Superior temporal gyrus (tissue), 1 donor: Measurements from ENCODE around the gene CADM2.
"Not testable (repeated sequence)": the region's sequence is repeated elsewhere in the genome, so short reads cannot be mapped to it uniquely, and the experiment has no call there.

ENCODE experiments used
- DNase-seq: peaks from one replicate; pipeline ENCODE4 v3.0.0-alpha.2; 2016; ENCODE audit errors: extremely low spot score

CADM2 gene

GRCh38 chr3:85935171-85935570 lies 976.4 kb downstream of the CADM2 start:
- DNase-seq = peak; percentile 44

- DNase-seq = peak; percentile 88
Measured at GRCh38 chr3:85939074-85939482, 980.3 kb downstream of the CADM2 start.

GRCh38 chr3:85950435-85950834 lies 991.6 kb downstream of the CADM2 start:
- no peak for DNase-seq

GRCh38 chr3:85960793-85961192 lies 1002.0 kb downstream of the CADM2 start:
- DNase-seq = no peak

GRCh38 chr3:85977615-85978338 lies 1019.0 kb downstream of the CADM2 start:
- DNase-seq = peak; percentile 58

- DNase-seq = no peak
Measured at GRCh38 chr3:85979034-85979433, 1020.2 kb downstream of the CADM2 start.

- DNase-seq = not testable (repeated sequence)
Measured at GRCh38 chr3:85989581-85989980, 1030.8 kb downstream of the CADM2 start.

- no peak for DNase-seq
Measured at GRCh38 chr3:86029590-86029989, 1070.8 kb downstream of the CADM2 start.

- no peak for DNase-seq
Measured at GRCh38 chr3:86037916-86038315, 1079.1 kb downstream of the CADM2 start.

- no peak for DNase-seq
Measured at GRCh38 chr3:86046436-86047136, 1087.8 kb downstream of the CADM2 start.

GRCh38 chr3:86047161-86047560 lies 1088.4 kb downstream of the CADM2 start:
- DNase-seq = no peak

GRCh38 chr3:86051058-86051457 lies 1092.3 kb downstream of the CADM2 start:
- no peak for DNase-seq

- no peak for DNase-seq
Measured at GRCh38 chr3:86056032-86056431, 1097.2 kb downstream of the CADM2 start.

- DNase-seq = no peak
Measured at GRCh38 chr3:86056962-86057361, 1098.2 kb downstream of the CADM2 start.

- DNase-seq = no peak
Measured at GRCh38 chr3:86073799-86074198, 1115.0 kb downstream of the CADM2 start.

- DNase-seq = no peak
Measured at GRCh38 chr3:86087160-86087871, 1128.5 kb downstream of the CADM2 start.

- DNase-seq = no peak
Measured at GRCh38 chr3:86104154-86104553, 1145.4 kb downstream of the CADM2 start.

GRCh38 chr3:86109434-86109833 lies 1150.6 kb downstream of the CADM2 start:
- DNase-seq = no peak
